K562 (cell line): ENCODE results near the gene ANO10. TPM values are rescaled to one million over a fixed set of nuclear protein-coding genes. Genes with fewer than 3 reads are reported as not detected.
A peak's percentile ranks its signal among the peaks of the same experiment; 100 is the strongest.

Experiments used
- GMEB1 ChIP-seq: fragments of 250-450 bp; sonication (Bioruptor Pico); IDR thresholded peaks from 2 replicates; pipeline ENCODE4 v1.4.0; 2020; ENCODE audit warnings: mild to moderate bottlenecking
- NFE2 ChIP-seq: IDR thresholded peaks from 2 replicates; pipeline ENCODE4 v1.6.1; 2014; ENCODE audit warnings: antibody characterized with exemption, low read depth
- TRIM24 ChIP-seq, 2 experiments: fragments of 450-650 bp; IDR thresholded peaks; 2 replicates each; pipeline ENCODE4 v1.6.1; 2016
- ZNF384 ChIP-seq: IDR thresholded peaks from 2 replicates; pipeline ENCODE4 v1.6.1; 2012; ENCODE audit warnings: low read depth, low read length, improper control_type of control experiment
- polyA plus RNA-seq, 8 experiments: library from polyadenylated mRNA; depleted of rRNA in 4 of 8; stranded (reverse) in 5 of 8; unstranded in 3 of 8; fragments of >200 nt; fragmentation: Nextera tagmentation in 2 of 8; fragmentation: Illumina TruSeq in 1 of 8; extraction: Ambion mirVana in 2 of 8; extraction: Trizol in 1 of 8; gene quantifications; 2 replicates each; pipeline versions ENCODE4 v1.2.1 to v1.2.3, GENCODE V29; 2011 to 2014; ENCODE audit warnings: inconsistent platforms in 1 of 8, missing spikeins in 1 of 8
- total RNA-seq, 7 experiments: library from RNA; depleted of rRNA in 6 of 7; stranded (reverse); fragments of >200 nt in 6 of 7; fragmentation: Illumina TruSeq in 2 of 7; extraction: Trizol in 2 of 7; gene quantifications; 2 replicates each; pipeline versions ENCODE4 v1.2.1 to v1.2.3, GENCODE V29; 2011 to 2021; ENCODE audit warnings: low replicate concordance in 1 of 7
- TF ChIP-seq, protein P1 (sequence below): fragments of 450-650 bp; IDR thresholded peaks from 2 replicates; pipeline ENCODE4 v1.6.1; 2016
- TF ChIP-seq, protein P2 (sequence below), 2 experiments: IDR thresholded peaks in 1 of 2; conservative IDR thresholded peaks in 1 of 2; 2 replicates each; pipeline ENCODE4 v1.6.1; 2016; ENCODE audit warnings: low read depth in 2 of 2, mild to moderate bottlenecking in 1 of 2, missing compliant biosample characterization in 1 of 2, missing genetic modification characterization in 1 of 2, moderate library complexity in 1 of 2

Gene ANO10
- total and polyA plus RNA-seq, 9 of the 15 experiments (the other 6 are each of a cell fraction or from before 2014, with no cell fraction given), result 6.4 to 46.0 (median 32.3) TPM

DNA sequence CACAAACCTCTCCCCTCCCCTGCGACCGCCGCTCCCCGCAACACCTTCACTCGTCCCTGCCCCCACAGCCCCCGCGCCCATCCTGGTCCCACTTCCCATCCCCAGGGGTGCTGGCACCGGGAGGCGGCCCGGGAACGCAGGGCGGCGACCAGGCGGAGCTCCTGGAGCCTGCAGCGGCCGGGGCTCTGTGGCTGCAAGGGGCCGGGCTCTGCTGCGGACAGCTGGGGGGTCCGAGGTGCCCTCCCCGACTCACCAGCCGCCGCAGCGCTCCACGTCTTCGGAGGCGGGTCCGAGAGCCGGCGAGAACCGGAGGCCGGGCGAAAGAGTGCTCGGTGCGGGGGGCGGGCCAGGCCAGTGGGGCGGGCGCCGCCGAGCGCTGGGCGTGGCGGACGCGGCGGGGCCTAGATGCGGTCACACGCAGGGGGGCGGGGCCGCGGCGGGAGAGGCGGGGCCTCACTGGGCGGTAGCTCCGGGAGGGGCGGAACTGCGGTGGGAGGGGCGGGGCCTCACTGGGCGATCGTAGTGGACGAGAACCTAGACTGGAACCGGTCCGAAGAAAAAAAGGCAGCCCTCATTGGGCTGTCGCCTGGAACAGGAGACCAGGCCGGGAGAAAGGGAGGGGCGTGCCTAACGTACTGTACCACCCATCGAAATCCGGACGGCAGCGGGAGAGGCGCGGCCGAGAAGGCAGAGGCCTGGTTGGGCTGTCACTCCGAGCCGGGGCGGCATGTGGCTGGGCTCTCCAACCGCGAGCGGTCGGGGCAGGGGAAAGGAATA is at the start of gene ANO10 (continued):
- TF ChIP-seq GMEB1 (CRISPR knock-in tag), result peak; percentile 65
- TF ChIP-seq NFE2, result no peak
- peak; percentile 74; the same call in 1 of the 2 replicates for TF ChIP-seq ZNF384
- TF ChIP-seq, protein P1, sequence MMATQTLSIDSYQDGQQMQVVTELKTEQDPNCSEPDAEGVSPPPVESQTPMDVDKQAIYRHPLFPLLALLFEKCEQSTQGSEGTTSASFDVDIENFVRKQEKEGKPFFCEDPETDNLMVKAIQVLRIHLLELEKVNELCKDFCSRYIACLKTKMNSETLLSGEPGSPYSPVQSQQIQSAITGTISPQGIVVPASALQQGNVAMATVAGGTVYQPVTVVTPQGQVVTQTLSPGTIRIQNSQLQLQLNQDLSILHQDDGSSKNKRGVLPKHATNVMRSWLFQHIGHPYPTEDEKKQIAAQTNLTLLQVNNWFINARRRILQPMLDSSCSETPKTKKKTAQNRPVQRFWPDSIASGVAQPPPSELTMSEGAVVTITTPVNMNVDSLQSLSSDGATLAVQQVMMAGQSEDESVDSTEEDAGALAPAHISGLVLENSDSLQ, result peak; percentile 98
- TF ChIP-seq, protein P2, sequence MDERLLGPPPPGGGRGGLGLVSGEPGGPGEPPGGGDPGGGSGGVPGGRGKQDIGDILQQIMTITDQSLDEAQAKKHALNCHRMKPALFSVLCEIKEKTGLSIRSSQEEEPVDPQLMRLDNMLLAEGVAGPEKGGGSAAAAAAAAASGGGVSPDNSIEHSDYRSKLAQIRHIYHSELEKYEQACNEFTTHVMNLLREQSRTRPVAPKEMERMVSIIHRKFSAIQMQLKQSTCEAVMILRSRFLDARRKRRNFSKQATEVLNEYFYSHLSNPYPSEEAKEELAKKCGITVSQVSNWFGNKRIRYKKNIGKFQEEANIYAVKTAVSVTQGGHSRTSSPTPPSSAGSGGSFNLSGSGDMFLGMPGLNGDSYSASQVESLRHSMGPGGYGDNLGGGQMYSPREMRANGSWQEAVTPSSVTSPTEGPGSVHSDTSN (CRISPR knock-in tag; IDR thresholded peaks at IDR 0.05; ENCODE audit: low read depth), result peak; percentile 88
- TF ChIP-seq, protein P2 (tag; conservative IDR thresholded peaks at IDR 0.05; ENCODE audit: low read depth), result peak; percentile 91
- peak in 1 of 2 experiments; percentile 38; a peak in 1 of 4 replicates for TF ChIP-seq TRIM24 (IDR thresholded peaks at IDR 0.05)
